ENCODE results near the gene IQSEC2.

DNA sequence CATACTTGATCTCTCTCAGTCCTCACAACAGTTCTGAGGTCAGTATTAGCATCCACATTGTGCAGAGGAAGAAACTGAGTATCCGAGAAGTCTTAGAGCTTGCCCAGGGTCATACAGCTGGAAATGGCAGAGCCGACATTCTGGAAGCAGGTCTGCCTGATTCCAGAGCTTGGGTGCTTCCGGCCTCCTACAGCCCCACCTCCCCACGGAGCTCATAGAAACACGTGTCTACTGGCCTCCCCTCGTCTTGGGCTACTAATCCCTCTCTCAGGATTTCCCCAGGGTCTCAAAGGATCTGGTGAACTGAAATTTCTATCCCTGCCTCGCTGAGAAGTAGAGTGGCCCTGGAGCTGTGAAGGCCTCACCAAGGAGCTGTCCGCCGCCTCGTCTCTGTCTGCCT lies 44.3 kb downstream of the IQSEC2 start:
- TF ChIP-seq, protein P1, sequence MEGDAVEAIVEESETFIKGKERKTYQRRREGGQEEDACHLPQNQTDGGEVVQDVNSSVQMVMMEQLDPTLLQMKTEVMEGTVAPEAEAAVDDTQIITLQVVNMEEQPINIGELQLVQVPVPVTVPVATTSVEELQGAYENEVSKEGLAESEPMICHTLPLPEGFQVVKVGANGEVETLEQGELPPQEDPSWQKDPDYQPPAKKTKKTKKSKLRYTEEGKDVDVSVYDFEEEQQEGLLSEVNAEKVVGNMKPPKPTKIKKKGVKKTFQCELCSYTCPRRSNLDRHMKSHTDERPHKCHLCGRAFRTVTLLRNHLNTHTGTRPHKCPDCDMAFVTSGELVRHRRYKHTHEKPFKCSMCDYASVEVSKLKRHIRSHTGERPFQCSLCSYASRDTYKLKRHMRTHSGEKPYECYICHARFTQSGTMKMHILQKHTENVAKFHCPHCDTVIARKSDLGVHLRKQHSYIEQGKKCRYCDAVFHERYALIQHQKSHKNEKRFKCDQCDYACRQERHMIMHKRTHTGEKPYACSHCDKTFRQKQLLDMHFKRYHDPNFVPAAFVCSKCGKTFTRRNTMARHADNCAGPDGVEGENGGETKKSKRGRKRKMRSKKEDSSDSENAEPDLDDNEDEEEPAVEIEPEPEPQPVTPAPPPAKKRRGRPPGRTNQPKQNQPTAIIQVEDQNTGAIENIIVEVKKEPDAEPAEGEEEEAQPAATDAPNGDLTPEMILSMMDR (IDR thresholded peaks at IDR 0.05), result no peak
- TF ChIP-seq POLR2A (IDR thresholded peaks at IDR 0.05), result no peak
